NB4 (cell line): ENCODE measurements around the gene MGRN1.

Experiments used
- CTCF ChIP-seq: IDR thresholded peaks from one replicate; pipeline ENCODE4 v1.5.1; 2012; ENCODE audit warnings: low read depth, low read length
- POLR2A ChIP-seq: IDR thresholded peaks from 2 replicates; pipeline ENCODE4 v1.6.1; 2011; ENCODE audit warnings: mild to moderate bottlenecking; ENCODE audit not compliant: insufficient read length; ENCODE audit errors: extremely low read depth

GRCh38 chr16:4733747-4734062 lies 109.1 kb downstream of the MGRN1 start:
- TF ChIP-seq POLR2A (no peak), CTCF (no peak)
